KBM-7 (cell line): ENCODE results near the gene PPP2R2C.

Source experiments
- DNase-seq: peaks from one replicate; pipeline ENCODE4 v3.0.0-alpha.2; 2015
- in situ Hi-C: fragments of 300-500 bp; cut with MboI; formaldehyde crosslinking; loops from 2 replicates; pipeline ENCODE4 v1.14.3; 2020; ENCODE audit warnings: low sequenced_read_pairs, low pct_unique_long_range_greater_than_20kb, mixed read lengths

Gene PPP2R2C

DNA sequence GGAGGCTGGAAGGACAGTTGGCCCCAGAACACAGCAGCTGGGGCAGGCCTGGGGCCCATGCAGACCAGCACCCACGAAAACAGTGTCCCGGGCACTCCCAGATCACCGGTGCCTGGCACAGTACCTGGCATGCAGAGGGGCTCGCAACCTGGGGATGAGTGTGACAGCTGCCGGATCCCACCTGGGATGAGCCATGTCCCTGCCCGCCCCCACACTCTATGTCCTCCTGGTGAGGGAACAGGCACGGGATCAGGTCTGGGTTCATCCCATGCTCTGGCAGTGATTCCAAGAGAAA is 22.8 kb upstream of the PPP2R2C start:
- no peak for DNase-seq
- in situ Hi-C loops: no loop called here

DNA sequence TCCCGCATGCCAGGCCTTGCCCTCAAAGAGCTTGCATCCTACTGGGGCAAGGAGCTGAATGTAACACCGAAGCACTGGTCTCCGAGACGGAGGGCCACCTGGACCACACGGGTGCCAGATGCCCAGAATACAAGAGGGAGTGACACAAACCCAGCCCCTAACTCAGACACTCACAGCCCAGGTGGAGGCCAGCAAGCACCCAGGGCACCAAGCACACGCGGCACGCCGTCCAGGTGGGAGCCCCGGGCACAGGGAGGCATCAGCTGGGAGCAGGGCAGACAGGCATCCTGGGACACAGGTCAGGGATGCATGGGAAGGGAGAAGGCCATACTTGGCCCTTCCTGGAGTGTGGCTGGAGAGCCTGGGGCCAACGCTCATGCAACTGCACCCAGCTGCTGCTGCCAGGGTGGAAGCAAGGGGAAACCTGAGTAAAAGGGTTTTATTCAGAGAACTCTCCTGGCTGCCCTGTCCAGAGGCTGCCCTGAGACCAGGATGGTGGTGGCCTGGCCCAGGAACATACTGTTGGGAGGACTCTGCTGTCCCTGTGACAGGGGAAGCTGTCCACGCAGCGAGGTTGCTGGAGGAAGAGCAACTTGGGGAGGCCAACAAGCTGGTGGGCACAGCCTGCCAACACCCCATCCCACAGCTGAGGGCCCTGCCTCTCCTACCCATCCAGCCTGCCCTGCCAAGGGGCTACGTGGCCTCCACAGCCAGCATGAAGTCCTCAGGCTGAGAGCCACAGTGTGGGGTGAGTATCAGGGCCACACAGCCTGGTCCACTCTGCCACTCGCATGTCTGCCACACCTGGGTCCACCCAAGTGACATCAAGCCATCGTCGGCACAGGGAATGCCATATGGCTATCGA is 22.2 kb upstream of the PPP2R2C start:
- in situ Hi-C loops: no loop called here

DNA sequence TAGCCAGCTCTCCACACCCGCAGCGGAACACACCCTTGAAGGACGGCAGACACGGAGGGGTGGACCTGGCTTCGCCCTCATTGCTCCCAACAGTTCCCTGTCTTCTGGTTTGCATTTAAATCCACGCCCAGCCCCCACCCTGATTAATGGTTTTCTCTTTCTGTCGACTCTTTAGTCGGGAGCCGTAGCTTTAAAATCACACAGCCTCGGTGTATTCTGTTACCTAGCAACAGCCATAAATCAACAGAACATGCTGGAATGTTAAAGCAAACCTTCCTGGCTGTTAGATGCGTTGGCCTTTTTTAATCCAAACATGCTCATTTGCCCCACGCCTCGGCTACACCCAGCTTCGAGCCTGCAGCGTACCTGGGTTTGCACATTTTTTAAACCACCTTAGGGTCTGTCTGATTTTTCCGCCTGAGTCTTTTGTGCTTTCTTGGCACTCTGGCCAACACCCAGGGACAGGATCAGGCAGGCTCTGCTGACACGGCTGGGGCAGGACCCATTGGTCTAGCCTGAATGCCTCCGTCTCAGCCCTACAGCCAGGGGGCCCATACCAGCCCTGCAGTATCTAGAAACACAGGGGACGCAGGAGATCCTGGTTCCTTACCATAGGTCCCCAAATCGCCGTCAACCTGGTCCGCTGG is 21.4 kb upstream of the PPP2R2C start:
- in situ Hi-C loops: no loop called here
- no peak for DNase-seq

More for the DNA sequence above, 22.2 kb upstream of the PPP2R2C start:
- no peak for DNase-seq

DNA sequence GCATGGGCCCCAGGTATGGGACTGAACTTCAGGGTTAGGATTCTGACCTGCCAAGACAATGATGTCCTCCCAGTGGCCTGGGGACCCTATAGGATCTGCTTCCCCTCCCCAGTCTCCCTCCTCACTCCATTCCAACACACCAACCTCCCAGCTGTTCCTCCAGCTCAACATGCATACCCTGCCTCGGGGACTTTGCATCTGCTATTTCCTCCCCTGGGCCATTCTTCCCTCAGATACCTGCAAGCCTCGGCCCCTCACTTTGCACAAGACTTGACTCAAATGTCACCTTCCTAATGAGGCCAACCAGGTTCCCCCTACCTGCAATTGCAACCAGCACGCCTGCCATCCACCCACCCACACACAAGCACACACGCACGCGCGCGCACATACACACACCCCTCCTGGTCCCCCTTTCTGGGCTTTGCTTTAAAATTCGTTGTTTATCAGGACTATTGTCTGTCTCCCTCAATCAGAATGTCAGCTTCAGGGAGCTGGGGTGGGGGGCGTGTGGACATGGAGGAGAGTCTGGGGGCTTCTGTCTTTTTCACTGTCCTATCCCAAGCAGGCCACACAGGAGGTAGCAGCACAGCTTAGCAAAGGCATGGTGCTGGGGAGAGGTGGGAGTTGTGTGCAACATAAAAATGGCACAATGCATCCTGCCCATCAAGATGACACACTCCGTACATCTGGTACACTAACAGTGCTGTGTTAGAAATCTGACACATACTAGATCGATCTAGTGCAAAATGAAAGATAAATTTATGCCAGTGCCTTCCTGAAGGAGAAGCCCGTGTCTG is 20.6 kb upstream of the PPP2R2C start:
- DNase-seq: no peak
- in situ Hi-C loops: no loop called here

DNA sequence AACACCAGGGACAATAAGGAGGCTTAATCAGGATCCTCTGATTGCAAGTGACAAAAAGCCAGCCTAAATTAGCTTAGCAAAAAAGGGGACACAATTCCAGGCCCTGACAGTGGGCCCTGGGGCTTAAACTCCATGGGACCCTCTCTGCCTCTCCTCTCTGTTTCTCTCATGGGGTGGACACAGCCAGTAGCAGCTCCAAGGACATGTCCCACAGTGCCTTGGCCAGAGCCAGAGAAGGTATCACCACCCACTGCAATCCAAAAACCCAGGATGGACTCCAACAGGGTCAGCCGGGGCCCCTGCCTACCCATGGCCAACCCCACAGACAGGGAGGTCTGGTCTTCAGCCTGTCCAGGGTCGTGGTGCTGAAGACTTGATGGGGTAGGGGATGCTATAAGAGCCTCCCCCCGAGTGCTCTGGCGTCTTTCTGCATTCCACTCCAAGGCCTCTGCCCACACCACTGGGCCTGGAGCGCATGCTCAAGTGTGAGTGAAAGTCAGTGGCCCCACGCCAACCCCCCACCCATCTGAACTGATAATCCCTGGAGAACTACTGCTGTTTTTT is 19.7 kb upstream of the PPP2R2C start:
- in situ Hi-C loops: no loop called here

DNA sequence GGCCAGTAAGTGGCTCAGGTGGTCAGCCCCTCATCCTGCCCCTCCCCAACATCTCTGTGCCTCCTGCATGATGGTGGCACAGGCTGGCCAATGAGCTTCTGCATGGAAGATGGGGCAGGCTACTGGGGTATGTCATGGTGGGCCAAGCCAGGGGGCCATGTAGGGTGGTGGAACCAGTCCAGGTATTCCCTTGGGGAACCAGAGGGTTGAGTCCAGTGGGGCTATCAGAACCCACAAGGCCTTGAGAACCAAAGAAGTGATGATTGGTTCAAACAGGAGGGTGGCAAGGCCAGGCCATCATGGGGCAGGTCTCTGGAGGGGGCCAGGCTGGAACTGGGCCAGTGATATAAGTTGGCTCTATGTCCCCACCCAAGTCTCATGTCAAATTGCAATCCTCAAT is 18.8 kb upstream of the PPP2R2C start:
- in situ Hi-C loops: no loop called here
- DNase-seq: no peak

More for the DNA sequence above, 19.7 kb upstream of the PPP2R2C start:
- no peak for DNase-seq

DNA sequence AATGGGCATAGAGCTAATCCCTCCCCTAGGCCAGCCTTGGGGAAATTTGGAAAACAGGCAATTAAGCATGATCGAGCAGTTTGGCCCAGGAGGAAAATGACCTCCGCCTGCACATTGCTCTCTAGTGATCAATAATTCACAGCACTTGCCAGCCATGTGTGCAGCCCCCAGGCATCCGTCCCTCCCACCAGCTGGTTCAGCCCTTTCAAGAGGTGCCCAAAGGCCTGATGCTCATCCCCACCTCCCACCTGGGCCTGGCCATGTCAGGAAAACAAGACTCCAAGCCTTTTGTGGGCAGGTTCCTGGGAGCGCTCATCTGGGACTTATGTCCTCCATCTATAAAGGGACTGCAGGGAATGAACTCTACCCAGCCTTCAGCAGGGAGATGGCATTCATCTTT is 17.5 kb upstream of the PPP2R2C start:
- in situ Hi-C loops: no loop called here
- no peak for DNase-seq

DNA sequence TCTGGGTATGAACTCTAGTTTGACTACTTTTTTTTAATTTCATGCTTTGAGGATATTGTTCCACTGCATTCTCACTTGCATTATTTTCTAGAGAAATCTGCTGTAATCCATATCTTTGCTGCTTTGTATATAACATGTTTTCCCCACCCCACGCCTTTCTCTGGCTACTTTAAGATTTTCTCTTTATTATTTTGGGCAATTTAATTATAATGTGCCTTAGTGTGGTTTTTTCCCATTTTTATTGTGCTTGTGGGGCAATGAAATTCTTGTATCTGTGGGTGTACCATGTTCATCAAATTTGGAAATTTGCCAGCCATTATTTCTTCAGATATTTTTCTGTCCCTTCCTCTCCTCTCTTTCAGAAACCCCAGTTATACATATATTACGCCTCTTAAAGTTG is 15.1 kb upstream of the PPP2R2C start:
- in situ Hi-C loops: no loop called here
- no peak for DNase-seq

DNA sequence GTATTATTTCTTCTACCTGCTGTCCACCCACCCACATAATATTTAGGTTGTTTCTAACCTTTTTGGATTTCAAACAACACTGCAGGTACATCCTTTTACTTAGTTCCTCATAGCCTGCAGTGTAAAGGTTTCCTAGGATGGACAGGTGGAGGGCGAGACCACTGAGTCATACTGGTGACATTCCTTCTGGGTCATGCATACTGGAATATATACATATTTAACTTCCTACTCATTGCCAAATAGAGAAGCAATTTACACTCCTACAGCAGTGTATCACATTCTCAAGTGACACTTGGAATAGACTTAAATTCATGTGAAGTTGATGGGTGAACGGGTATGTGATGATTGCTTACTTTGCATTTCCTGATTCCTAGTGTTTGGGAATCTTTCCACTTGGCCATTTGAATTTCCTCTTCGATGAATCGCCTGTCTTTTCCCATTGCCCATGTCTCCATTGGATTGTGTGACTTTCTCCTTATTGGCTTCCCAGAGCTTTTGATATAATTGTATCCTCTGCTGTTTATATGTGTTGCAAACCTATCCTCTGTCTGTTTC is 8.2 kb upstream of the PPP2R2C start:
- in situ Hi-C loops: no loop called here
- no peak for DNase-seq

DNA sequence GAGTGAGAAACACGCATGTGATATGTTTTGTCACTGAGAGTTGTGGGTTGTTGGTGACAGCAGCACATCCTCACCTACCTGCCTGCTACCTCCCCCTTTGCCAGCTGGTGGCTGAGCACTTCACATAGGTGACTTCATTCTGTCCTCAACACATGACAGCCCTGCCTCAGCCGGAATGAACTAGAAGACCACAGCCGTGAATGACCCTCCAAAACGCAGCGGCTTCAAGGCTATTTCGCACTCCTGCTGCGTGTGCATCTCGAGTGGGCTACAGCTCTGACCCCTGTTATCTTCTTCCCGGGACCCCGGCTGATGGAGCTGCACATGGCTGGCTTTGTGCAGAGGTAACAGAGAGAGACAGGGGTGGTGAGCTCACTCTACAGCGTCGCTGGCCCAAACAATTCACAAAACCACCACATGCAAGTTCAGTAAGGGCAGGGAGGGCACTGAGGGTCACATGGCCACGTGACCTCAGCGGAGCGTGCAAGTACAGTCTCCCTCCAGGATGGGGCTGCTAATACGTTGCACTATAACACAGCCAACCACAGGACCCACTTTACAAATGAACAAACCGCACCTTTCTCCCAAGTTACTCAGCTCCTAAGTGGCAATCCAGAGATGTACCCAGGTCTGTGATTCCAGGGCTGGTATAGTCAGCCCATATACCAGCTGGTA is 6.3 kb upstream of the PPP2R2C start:
- in situ Hi-C loops: no loop called here
- no peak for DNase-seq

DNA sequence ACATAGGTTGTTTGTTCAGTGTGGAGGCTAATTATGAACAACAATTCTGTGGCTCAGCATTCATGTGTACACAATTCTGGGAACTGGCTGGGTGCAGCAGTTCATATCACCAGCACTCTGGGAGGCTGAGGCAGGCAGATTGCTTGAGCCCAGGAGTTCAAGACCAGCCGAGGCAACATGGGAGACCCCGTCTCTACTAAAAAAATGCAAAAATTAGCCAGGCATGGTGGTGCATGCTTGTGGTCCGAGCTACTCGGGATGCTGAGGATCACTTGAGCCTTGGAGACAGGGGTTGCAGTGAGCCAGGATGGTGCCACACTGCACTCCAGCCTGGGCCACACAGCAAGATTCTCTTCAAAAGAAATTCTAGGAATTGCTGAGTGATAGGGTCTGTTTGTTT is 4.5 kb upstream of the PPP2R2C start:
- no peak for DNase-seq
- in situ Hi-C loops: no loop called here

DNA sequence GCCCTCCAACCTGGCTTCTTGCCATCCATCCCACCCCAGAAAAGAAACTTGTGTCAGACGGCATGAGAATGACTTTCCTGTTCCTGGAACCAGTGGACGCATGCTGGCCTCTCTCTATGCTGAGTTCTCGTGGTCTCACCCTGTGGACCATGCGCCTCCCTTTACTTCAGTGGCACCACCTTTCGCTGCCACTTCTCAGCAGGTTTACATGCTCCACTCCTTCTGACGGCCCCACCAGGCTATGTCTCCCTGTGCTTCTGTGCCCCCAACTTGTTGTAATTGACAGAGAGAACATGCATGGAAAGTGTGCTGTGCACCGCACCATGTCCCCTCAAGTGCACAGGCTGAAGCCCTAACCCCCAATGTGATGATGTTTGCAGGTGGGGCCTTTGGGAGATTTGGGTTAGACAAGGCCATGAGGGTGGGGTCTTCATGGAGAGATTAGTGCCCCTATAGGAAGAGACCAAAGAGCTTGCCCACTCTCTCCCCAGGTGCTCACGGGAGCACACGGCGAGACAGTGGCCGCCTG is 3.1 kb upstream of the PPP2R2C start:
- no peak for DNase-seq
- in situ Hi-C loops: no loop called here

DNA sequence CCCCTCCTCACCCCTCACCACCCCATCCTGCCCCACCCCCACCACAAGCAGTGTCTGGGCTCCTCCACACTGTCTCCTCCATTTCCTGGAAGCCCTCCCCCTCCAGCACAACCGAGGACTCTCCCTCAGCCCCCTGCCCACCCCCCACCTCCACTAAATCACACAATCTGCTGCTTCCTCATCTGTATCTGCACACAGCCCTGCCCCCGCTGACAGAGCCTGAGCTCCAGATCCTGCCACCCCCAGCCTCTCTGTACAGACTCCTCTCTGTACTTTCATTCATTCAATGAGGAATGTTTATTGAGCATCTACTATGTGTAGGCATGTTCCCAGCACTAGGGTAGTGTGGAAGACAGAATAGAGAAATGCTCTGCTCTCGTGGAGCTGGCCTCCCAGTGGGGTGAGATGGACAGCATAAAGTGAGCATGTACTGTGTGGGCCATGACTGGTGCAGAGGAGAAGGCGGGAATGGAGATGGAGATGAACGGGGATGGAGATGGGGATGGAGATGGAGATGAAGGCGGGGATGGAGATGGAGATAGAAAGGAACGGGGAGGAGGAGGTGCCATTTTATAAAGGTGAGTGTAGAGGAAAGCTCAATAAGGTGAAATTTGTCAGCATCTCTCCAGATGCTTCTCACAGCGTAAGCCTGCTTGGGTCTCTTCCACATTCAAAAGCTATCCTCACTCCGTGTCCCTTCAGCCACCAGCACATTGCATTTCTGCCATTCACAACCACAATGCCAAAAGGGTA is 2.5 kb upstream of the PPP2R2C start:
- in situ Hi-C loops: no loop called here
- DNase-seq: no peak

DNA sequence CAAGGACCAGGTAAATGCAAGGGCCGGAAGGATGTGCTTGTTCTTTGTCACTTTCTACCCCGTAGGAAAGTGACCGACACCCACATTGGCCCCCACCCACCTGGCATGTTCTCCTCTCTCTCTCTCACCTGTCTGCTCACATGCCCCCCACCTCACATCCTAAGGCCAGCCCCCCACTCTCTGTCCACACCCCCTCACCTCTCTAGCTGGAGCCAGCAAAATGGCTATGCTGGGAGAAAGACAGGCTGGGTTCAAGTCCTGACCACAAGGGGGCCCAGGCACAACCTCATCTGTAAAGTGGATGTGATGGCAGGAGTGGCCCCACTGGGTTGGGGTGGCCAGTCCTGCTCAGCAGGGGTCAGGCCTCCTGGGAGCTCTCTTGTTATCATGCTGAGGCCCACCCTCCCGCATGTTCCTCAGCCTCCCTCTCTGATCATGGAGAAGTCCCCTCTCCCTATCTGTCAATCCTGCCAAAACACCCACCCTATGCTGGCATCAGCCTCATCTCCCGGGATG is 1.7 kb upstream of the PPP2R2C start:
- no peak for DNase-seq
- in situ Hi-C loops: no loop called here

DNA sequence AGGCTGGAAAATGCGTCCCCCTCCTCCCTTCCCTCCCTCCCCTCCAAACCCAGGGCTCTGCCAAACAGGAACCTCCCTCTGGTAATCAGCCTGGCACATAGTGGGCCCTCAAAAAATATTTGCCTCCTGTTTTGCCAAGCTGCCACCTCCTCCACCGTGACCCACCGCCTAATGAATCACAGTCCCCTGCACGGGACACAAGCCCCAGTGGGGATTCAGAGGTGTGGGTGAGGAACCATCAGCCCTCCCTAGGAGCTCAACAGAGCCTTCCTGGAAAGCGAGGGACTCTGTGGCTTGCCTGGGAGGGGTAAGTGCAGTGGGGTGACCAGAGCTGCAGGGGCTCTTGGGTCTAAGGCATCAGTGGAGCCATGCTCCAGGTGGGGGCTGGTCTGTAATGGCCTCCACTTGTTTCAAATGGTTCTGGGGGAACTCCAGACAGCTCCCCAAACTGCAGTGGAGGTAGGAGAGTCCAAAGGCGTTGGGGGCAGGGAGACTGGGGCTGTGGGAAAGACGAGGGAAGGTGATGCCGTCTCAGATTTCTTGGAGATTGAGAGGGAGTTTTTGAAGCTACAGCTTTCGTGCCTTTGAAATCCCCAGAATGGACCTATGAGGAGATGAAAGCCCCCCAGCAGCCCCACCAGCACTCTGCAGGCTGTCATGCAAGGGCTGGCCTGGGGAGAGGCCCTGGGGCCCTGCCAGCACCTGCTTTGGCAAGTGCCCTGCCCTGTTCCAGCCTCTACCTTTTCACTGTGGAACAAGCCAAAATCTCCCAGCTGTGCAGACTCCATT is 1.0 kb upstream of the PPP2R2C start:
- in situ Hi-C loops: no loop called here
- no peak for DNase-seq

DNA sequence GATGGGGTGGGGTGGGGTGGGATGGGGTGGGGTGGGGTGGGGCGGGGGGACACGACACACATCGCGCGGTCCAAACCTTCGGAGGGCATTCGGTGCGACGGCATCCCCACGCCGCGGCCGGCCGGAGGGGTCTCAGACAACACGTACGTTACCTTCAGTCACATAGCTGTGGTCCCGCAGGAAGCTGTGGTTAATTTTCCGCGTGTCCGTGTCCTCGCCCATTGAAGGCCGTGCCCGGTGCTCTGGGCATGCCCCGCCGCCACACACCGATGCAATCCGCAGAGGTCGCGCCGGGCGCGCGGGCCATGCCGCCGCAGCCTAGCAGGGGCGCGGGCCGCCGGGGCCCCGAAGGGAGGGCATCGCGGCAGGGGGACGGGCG is 417 bp downstream of the PPP2R2C start:
- DNase-seq: no peak
- in situ Hi-C loops: no loop called here

DNA sequence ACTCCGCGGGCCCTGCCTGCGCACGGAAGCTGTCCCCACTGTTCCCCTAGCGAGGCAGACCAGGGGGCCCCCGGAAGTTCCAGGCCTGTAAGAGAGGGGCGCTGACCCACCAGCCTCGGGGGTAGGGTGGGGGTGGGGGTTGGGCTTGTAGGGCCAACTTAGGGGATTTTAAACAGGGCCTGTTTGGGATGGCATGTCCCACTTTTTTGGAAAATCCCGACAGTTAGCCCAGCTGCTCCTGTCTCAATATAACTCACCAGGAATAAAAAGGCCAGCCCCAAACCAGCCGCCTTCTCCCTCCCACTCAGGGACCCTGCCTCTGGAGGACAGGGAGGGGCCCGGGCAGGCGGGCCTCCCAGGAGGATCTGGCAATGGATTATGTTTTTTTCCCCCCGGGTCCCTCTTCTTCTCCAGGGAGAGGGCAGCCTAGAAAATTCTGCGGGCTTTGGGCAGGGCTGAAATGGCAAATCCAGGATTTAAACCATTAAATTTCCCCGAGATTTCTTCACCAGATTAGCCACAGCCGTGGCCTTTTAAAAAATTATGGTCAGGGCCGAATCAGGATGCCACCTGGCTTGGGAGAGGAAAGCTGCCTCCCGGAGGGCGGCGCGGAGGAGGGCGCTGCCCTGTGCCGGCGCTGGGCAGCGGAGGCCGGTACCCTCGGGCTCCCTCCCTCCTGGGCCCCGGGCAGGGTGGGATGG is 957 bp downstream of the PPP2R2C start:
- in situ Hi-C loops: no loop called here
- no peak for DNase-seq
